Adipocyte (in vitro differentiated cells): ENCODE measurements around the gene BRF1.

Experiments used
- DNase-seq: peaks from one replicate; pipeline ENCODE4 v3.0.0-alpha.2; 2015; ENCODE audit warnings: low read depth
- H3K27me3 ChIP-seq: replicated peaks from 2 replicates; pipeline ENCODE4 v1.7.0; 2013; ENCODE audit warnings: mild to moderate bottlenecking, low read length, moderate library complexity; ENCODE audit not compliant: control insufficient read depth, insufficient read depth
- H3K36me3 ChIP-seq: 2 replicates; pipeline ENCODE4 v1.7.0; 2013; ENCODE audit warnings: low read length, mild to moderate bottlenecking, moderate library complexity; ENCODE audit not compliant: control insufficient read depth, insufficient read depth, severe bottlenecking
- H3K4me1 ChIP-seq: 2 replicates; pipeline ENCODE4 v1.7.0; 2013; ENCODE audit warnings: mild to moderate bottlenecking, low read length, moderate library complexity; ENCODE audit not compliant: control insufficient read depth, insufficient read depth
- H3K4me3 ChIP-seq: 2 replicates; pipeline ENCODE4 v1.7.0; 2013; ENCODE audit warnings: mild to moderate bottlenecking, low read length, moderate library complexity
- H3K9ac ChIP-seq: 2 replicates; pipeline ENCODE4 v1.7.0; 2013; ENCODE audit warnings: mild to moderate bottlenecking, low read length, moderate library complexity
- H3K9me3 ChIP-seq: 2 replicates; pipeline ENCODE4 v1.7.0; 2013; ENCODE audit warnings: mild to moderate bottlenecking, low read length, moderate library complexity; ENCODE audit not compliant: control insufficient read depth

Gene BRF1

DNA sequence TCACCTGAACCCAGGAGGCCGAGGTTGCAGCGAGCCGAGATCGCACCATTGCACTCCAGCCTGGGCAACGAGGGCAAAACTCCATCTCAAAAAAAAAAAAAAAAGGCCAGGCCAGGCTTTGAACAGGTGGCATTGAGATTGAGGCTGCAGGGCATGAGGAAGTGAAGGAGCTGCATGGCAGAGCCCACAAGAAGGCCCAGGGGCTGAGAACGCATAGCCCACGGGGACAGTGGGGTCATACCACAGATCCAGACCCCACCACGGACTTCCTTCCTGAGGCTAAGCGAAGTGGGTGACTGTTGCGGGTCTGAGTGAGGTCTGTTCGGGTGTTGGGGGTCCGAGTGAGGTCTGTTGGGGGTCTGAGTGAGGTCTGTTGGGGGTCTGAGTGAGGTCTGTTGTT is 140.0 kb downstream of the BRF1 start:
- no peaks in the 10 kb centered on the region for H3K4me1 ChIP-seq
- DNase-seq: no peak
- peaks cover 5% of the 10 kb centered on the region for H3K9me3 ChIP-seq
- peaks cover 5% of the 10 kb centered on the region for H3K27me3 ChIP-seq
- H3K9ac ChIP-seq: no peak overlapping the region
- no peak overlapping the region for H3K4me3 ChIP-seq
- H3K36me3 ChIP-seq: no peaks in the 10 kb centered on the region

DNA sequence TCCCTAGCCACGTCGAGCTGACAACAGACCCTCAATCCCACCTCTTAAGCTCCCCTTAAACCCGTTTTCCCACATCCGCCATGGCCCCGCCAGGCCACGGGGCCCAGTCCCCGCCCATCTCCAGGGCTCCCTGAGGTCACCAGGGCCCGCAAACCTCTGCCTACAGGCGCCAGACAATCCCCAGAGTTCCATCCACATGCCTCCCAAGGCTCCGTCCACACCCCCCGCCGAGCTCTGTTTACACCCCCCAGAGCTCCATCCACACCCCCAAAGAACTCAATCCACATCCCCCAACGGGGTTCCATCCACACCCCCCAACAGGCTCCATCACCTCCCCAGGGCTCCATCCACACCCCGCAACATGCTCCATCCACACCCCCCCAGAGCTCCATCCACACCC is 141.5 kb downstream of the BRF1 start:
- DNase-seq: no peak
- Histone ChIP-seq H3K36me3 (no peaks in the 10 kb centered on the region), H3K9me3 (peaks cover 5% of the 10 kb centered on the region), H3K4me1 (no peaks in the 10 kb centered on the region), H3K9ac (no peak overlapping the region), H3K4me3 (no peak overlapping the region), H3K27me3 (peaks cover 5% of the 10 kb centered on the region)
